SK-N-SH treated with all-trans-retinoic acid at 6 μM for 48 hours (cell line): Measurements from ENCODE around the gene PKMYT1.
A peak's percentile ranks its signal among the peaks of the same experiment; 100 is the strongest.

ENCODE experiments used
- ATAC-seq: fragments of 200-7000 bp; cut with Tn5 transposase; 3 replicates; pipeline ENCODE4 v1.9.1; 2020; ENCODE audit warnings: mild to moderate bottlenecking, moderate library complexity
- ARNTL ChIP-seq: fragments of 450-650 bp; formaldehyde crosslinking; IDR thresholded peaks from 2 replicates; pipeline ENCODE4 v1.5.0; 2020; ENCODE audit warnings: low read depth, mild to moderate bottlenecking, moderate library complexity, borderline replicate concordance
- BACH2 ChIP-seq: fragments of 250-450 bp; sonication (Bioruptor Pico); IDR thresholded peaks from 2 replicates; pipeline ENCODE4 v1.9.0; 2021; ENCODE audit warnings: mild to moderate bottlenecking, borderline replicate concordance
- CREB5 ChIP-seq: fragments of 250-450 bp; sonication (Bioruptor Pico); IDR thresholded peaks from 2 replicates; pipeline ENCODE4 v1.5.1; 2020; ENCODE audit warnings: low read depth, mild to moderate bottlenecking, moderate library complexity
- CSDC2 ChIP-seq: fragments of 250-450 bp; sonication (Bioruptor Pico); IDR thresholded peaks from 2 replicates; pipeline ENCODE4 v1.5.0; 2020; ENCODE audit warnings: mild to moderate bottlenecking, moderate library complexity
- CSRNP3 ChIP-seq: fragments of 250-450 bp; sonication (Bioruptor Pico); IDR thresholded peaks from 2 replicates; pipeline ENCODE4 v1.5.1; 2021; ENCODE audit warnings: mild to moderate bottlenecking, moderate library complexity
- ESRRG ChIP-seq: fragments of 250-450 bp; sonication (Bioruptor Pico); IDR thresholded peaks from 2 replicates; pipeline ENCODE4 v1.6.1; 2021; ENCODE audit warnings: mild to moderate bottlenecking
- GLIS3 ChIP-seq: fragments of 250-450 bp; sonication (Bioruptor Pico); IDR thresholded peaks from 2 replicates; pipeline ENCODE4 v1.5.0; 2020; ENCODE audit warnings: mild to moderate bottlenecking, moderate library complexity
- ISL1 ChIP-seq: fragments of 250-450 bp; sonication (Bioruptor Pico); IDR thresholded peaks from 2 replicates; pipeline ENCODE4 v2.1.2; 2022; ENCODE audit warnings: mild to moderate bottlenecking, moderate library complexity
- OSR1 ChIP-seq: fragments of 250-450 bp; sonication (Bioruptor Pico); IDR thresholded peaks from 2 replicates; pipeline ENCODE4 v1.8.0; 2022; ENCODE audit warnings: moderate library complexity, mild to moderate bottlenecking, inconsistent platforms
- PATZ1 ChIP-seq: fragments of 250-450 bp; sonication (Bioruptor Pico); IDR thresholded peaks from 2 replicates; pipeline ENCODE4 v1.8.0; 2020; ENCODE audit warnings: mild to moderate bottlenecking, moderate library complexity, borderline replicate concordance
- POU6F1 ChIP-seq: fragments of 250-450 bp; sonication (Bioruptor Pico); IDR thresholded peaks from 2 replicates; pipeline ENCODE4 v1.8.0; 2021; ENCODE audit warnings: low read depth, mild to moderate bottlenecking, moderate library complexity, borderline replicate concordance
- PPARA ChIP-seq: fragments of 250-450 bp; sonication (Bioruptor Pico); IDR thresholded peaks from 2 replicates; pipeline ENCODE4 v1.5.0; 2020; ENCODE audit warnings: mild to moderate bottlenecking, borderline replicate concordance
- RARB ChIP-seq: fragments of 250-450 bp; sonication (Bioruptor Pico); IDR thresholded peaks from 2 replicates; pipeline ENCODE4 v1.8.0; 2021; ENCODE audit warnings: mild to moderate bottlenecking, moderate library complexity
- SNAI2 ChIP-seq: fragments of 250-450 bp; sonication (Bioruptor Pico); IDR thresholded peaks from 2 replicates; pipeline ENCODE4 v1.5.0; 2020; ENCODE audit warnings: mild to moderate bottlenecking, moderate library complexity
- TCF4 ChIP-seq: fragments of 250-450 bp; sonication (Bioruptor Pico); IDR thresholded peaks from 2 replicates; pipeline ENCODE4 v1.8.0; 2021; ENCODE audit warnings: mild to moderate bottlenecking, moderate library complexity, borderline replicate concordance
- TOX ChIP-seq: fragments of 250-450 bp; sonication (Bioruptor Pico); IDR thresholded peaks from 2 replicates; pipeline ENCODE4 v1.8.0; 2021; ENCODE audit warnings: mild to moderate bottlenecking, moderate library complexity, borderline replicate concordance
- TSHZ2 ChIP-seq: fragments of 250-450 bp; sonication (Bioruptor Pico); IDR thresholded peaks from 2 replicates; pipeline ENCODE4 v1.5.0; 2020; ENCODE audit warnings: mild to moderate bottlenecking, moderate library complexity
- ZFP30 ChIP-seq: fragments of 450-650 bp; formaldehyde crosslinking; IDR thresholded peaks from 2 replicates; pipeline ENCODE4 v1.5.0; 2022; ENCODE audit warnings: mild to moderate bottlenecking, moderate library complexity
- ZNF565 ChIP-seq: fragments of 450-650 bp; formaldehyde crosslinking; conservative IDR thresholded peaks from 2 replicates; pipeline ENCODE4 v1.5.0; 2020; ENCODE audit warnings: low read depth, mild to moderate bottlenecking, moderate library complexity
- ZNF70 ChIP-seq: fragments of 450-650 bp; formaldehyde crosslinking; IDR thresholded peaks from 2 replicates; pipeline ENCODE4 v1.5.0; 2020; ENCODE audit warnings: mild to moderate bottlenecking, moderate library complexity
- ZNF8 ChIP-seq: fragments of 450-650 bp; formaldehyde crosslinking; IDR thresholded peaks from 2 replicates; pipeline ENCODE4 v1.5.0; 2020; ENCODE audit warnings: mild to moderate bottlenecking, moderate library complexity

PKMYT1 gene

GRCh38 chr16:2952679-2953078 lies 27.6 kb downstream of the PKMYT1 start:
- ATAC-seq = no peak
- TF ChIP-seq TOX (CRISPR knock-in tag) = no peak
- TF ChIP-seq SNAI2 = no peak
- no peak for TF ChIP-seq PPARA (CRISPR knock-in tag)
- no peak for TF ChIP-seq CSDC2 (CRISPR knock-in tag)
- no peak for TF ChIP-seq ZNF565 (CRISPR knock-in tag)
- no peak for TF ChIP-seq PATZ1 (CRISPR knock-in tag)
- TF ChIP-seq TCF4 (CRISPR knock-in tag) = no peak
- no peak for TF ChIP-seq ISL1
- TF ChIP-seq BACH2 = no peak
- TF ChIP-seq POU6F1 = no peak
- no peak for TF ChIP-seq CREB5 (CRISPR knock-in tag)

- no peak for TF ChIP-seq GLIS3 (CRISPR knock-in tag)
- ATAC-seq = no peak
These were observed 29.5 kb downstream of the PKMYT1 start for GRCh38 chr16:2950773-2951172.

- TF ChIP-seq BACH2 (no peak), ARNTL (no peak), OSR1 (no peak), TSHZ2 (no peak), ZFP30 (CRISPR knock-in tag) (no peak), CSDC2 (CRISPR knock-in tag) (no peak), ZNF8 (CRISPR knock-in tag) (no peak), CREB5 (CRISPR knock-in tag) (no peak), TOX (CRISPR knock-in tag) (no peak), PATZ1 (CRISPR knock-in tag) (no peak), CSRNP3 (CRISPR knock-in tag) (no peak), GLIS3 (CRISPR knock-in tag) (no peak), RARB (CRISPR knock-in tag) (no peak), ZNF70 (CRISPR knock-in tag) (no peak), TCF4 (CRISPR knock-in tag) (no peak), SNAI2 (no peak), ESRRG (CRISPR knock-in tag) (no peak), PPARA (CRISPR knock-in tag) (no peak)
- 0 out of 3 replicates have a peak, but pooled peaks have one; percentile 8 for ATAC-seq
These were observed 29.9 kb downstream of the PKMYT1 start for GRCh38 chr16:2950353-2950724.
